Superior temporal gyrus (tissue), 1 donor: Measurements from ENCODE around the gene GPC6.
"Not testable (repeated sequence)": the region's sequence is repeated elsewhere in the genome, so short reads cannot be mapped to it uniquely, and the experiment has no call there.

Experiments
- DNase-seq: peaks from one replicate; pipeline ENCODE4 v3.0.0-alpha.2; 2016; ENCODE audit errors: extremely low spot score

The GPC6 gene

DNA sequence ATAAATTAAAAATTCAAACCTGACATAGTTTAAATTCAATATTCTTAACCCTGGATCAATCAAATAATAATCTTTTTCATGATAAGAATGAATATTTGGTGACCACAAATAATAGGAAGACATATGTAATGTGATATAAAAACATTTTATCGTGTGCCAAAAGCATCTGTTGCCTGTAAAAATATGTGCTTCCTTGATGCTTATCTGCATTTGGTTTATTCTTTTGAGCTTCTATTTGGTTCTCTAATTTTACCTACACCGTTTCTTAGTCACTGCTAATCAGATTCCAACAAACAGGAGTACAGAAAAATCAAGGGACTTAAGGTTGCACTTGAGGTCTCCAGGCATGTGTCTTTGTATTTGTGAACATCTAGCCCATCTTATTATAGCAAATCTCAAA lies 978.3 kb downstream of the GPC6 start:
- no peak for DNase-seq

DNA sequence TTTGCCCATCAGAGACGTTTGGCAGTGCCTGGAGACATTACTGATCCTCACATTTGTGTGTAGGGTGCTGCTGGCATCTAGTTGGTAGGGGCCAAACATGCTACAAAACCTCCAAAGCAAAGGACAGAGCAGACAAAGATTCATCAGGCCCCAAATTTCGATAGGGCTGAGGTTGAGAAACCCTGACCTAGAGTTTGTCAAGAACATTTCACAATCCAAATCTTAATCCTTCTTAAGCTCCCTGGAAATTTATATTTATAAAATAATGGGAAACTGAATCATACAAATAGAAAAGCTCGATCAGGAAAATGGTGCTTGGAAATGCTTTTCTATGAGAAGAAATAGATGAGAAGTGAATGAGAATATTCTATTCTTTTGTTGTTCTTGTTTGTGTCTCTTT lies 979.3 kb downstream of the GPC6 start:
- DNase-seq: no peak

DNA sequence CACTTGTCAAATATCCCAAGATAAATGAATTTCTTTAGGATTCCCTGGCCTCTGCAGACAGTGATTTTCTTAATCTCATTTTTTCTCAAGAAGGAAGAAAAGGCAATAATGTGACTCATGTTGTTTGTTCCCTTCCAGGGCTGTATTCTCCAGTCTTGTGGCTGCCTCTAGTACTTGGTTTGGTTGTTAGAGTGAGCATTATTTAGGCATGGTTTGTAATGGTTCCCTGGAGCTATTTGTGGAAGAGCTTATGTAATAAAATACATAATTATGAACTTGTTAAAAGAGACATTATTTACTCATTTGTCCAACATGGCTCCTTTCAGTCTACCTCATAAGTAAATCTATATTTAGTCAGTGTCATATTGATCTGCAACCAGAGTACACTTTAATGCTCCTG lies 982.5 kb downstream of the GPC6 start:
- no peak for DNase-seq

DNA sequence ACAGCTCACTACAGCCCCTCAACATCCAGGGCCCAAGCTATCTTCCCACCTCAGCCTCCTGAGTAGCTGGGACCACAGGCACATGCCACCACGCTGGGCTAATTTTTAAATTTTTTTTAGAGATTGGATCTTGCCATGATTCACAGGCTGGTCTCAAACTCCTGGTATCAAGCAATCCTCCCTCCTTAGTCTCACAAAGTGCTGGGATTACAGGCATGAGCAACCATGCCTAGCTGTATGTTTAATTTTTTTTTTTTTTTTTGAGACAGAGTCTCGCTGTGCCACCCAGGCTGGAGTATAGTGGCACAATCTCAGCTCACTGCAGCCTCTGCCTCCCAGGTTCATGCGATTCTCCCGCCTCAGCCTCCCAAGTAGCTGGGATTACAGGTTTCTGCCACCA lies 983.3 kb downstream of the GPC6 start:
- DNase-seq: not testable (repeated sequence)

DNA sequence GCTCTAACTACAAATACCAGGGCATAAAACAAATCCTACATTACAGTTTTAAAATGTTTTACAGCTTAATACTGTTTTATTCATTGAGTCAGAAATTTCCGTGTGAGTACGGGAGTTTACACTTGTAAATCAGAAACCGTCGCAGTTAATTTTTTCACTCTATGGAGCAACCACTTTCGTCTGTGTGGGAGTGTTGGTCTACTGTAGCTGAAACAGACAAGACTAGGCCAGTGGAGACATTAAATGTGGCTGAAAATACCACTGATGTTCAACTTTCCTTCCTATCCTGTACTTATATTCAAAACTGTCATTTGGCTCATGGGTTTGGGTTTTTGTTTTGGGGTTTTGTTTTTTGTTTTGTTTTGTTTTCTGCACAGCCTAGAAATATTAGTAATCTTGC lies 984.2 kb downstream of the GPC6 start:
- DNase-seq: no peak

DNA sequence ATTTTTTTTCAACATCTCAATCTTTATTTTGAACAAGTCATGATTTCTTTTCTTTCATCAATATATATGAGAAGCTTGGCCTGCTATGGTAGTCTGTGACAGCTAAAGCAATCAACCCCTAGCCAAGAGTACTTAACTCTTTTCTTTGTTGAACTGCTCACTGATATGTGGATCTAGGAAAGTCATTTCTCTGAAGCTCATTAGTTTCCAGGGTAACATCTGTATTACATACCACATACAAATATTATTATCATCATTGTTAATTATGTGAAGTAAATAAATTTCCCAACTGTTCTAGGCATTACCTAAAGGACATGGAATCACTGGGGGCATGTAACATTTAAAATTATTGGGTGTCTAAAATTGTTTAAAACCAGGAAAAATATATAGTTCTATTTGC lies 985.6 kb downstream of the GPC6 start:
- no peak for DNase-seq

DNA sequence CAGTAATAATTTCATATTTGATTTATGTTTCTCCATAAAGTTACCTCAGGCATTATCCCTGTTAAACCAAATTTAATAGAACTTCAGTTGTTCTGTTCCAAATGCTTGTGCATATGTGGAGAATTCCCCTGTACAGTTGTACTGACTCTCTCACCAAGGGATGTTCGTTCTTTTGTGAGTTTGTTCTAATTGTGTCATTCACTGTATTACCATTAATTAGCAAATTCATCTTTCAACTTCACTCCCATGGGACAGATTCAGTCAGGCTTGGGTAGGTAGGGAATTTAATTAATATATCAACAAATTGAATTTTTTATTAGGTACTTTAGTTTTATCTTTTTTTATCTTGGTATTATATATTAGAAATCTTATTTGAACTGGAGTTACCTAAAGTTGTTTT lies 987.5 kb downstream of the GPC6 start:
- no peak for DNase-seq

DNA sequence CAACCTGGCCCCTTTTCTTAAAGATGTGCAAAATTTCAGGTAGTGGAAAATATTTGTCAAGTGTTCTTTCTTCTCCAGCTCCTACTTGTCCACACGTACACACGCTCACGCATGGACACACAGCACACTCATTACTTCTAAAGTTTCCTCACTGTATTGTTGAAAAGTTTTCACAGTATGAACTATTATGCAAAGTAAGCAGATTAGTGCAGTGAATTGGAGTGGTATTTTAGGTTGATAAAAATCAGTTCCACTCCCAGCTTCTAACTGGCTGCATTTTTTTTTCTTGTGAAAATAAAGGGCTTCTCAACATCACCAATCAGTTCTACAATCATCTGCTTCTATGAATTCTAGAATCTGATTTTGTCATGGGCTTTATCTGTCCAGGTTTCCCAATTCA lies 988.4 kb downstream of the GPC6 start:
- no peak for DNase-seq

DNA sequence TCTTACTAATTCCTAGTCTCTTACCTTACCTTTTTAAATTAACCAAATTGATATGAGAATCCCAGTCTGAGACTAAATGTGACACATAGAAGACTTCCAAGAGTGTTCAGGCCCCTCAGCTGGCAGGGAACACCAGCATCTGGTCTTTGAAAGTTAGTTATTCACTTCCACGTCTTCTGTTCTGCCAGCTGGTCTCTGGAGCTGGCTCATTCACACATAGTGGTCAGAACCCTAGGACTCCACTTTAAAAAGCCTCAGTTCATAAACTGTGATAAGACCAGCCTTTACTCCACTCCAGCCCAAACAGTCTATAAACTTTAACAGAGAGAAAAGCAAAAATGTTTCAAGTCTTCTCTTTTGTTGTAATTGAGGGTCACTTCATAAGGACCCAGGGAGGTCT lies 989.9 kb downstream of the GPC6 start:
- DNase-seq: no peak

DNA sequence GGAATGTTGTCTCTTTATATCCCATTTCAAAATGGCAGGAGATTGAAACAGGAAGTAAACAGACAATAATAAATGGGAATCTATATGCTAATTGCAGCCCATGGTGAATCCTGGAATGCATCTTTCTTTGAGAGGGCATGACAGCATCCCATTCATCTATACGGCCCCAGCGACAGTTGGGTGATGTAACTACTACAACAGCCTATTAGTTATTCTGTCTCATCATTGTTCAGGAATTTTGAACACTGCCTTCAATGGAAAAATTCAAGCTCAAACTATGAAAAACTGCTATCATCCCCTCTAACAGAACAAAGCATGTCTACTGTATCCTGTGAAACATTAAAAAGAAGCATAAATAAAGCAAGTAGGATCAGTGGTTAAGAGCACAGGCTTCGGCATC lies 990.8 kb downstream of the GPC6 start:
- DNase-seq: no peak

DNA sequence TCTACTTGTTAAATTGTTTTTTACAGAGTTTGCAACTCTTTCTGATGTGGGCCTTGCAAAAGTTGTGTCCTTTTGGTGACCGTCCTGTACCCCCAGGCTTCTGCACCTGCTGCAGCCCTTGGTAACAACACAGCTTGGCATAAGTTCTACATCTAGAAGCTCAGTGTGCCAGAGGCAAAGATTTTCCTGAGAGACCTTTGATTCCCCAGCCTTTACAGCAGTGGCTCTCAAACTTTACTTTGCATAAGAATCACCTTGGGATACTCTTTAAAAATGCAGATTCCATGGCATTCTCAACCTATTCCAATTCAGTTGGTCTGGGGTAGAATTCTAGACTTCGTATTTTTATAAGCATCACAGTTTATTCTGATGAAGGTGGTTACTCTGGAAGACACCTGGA lies 991.9 kb downstream of the GPC6 start:
- DNase-seq: no peak

DNA sequence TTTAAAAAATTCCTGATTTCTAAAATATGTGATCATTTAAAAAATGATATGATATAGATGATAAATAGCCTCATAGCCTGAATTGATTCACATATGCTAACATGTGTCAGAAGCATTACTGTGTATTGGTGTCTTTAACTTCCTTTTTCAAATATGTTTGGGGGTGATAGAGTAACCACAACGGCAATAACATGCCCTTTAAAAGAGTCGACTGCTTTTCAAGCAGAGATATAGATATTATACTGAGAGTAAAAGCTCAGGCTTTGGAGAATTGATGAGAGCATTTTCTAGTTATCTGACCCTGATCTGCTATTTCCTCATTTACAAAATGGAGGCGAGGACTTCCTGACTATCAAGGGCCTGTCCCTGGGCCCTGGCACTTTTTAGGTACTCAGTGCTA lies 992.3 kb downstream of the GPC6 start:
- DNase-seq: no peak

DNA sequence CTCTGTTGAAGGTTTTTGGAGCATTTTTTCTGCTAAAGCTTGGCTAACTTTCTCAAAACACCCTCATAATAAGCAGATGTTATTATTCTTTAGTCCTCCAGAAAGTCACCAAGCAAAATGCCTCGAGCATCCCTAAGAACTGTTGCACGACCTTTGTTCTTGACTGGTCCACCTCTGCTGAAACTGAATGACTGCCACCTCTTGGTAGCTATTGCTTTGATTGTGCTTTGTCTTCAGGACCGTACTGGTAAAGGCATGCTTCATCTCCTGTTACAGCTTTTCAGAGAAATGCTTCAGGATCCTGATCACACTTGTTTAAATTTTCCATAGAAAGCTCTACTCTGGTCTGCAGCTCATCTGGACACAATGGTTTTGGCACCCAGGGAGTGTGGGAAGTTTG lies 998.1 kb downstream of the GPC6 start:
- DNase-seq: no peak

DNA sequence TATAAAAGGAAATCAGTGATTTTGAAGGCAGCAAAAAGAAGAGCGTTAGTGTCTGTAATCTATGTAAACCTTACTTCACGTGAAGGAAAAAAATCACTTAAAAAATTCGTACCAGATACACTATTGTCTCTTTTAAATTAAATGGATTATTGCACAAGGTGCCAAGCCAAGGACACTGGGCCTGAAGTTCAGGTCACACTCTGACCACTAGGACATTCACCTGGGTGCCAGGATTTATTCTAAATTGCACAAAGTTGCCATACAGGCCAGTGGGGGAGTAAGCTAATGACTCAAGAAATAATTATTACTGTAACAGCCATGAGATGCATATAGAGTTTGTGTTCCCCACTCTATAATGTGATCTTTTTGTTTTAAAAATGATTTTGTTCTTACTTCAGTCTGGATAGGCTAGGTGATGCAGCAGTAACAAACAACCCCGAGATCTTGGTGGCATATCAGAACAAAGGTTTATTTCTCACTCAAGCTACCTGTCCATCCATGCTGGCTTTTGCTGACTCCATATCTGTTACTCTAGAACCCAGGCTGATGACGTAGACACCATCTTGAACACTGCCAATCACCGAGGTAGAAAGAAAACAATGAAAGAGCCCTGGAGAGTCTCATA lies 1000.8 kb downstream of the GPC6 start:
- DNase-seq: no peak

DNA sequence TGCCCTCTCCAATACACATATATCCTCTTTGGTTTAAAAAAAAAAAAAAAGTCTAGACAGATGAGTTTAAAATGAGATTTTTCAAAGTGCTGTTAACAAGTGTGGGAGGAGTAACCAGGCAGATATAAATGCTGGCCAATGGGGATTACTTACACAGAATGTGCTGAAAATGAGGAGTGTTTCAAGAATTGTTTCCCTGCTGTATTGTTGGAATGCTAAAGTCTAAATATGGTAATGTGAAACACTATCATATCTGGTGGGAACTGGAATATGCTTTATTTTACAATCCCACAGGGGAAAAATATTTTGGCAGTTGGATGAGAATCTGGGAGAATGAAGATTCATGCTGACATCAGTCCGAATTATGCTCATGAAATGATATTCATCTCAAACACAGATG lies 1002.2 kb downstream of the GPC6 start:
- DNase-seq: no peak

DNA sequence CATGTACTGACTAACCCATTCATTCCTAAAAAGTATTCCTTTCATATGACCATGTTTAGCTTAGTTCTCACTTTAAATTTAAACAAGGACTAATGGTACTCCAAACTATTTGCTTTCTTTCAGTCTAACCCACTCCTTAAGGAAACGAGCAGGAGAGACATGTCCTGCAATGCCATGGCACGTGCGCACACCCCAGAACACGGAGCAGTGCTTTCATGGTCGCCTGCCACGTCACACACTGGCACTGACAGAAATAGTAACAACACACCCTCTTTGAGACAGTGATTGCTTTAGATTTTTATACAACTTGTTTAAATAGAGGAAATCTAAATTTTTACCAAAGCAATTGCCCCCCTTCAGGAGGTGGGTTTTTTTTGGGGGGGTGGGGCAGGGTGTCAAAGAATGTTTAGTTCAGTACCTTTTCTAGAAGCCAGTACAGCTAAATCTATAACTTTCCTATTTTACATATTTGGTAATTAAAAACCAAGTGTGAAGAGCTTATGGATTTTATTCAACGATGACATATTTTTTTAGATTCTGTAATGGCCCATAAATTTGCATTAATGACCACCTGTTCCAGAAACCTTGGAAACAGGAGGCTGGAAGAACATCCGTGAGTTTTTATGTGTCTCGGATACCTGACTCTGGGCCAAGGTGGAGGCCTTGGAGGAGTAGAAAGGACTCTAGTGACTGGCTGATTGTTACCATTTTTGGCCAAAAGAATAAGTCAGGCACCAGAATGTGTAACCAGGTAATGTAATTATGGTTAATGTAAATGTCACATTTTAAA lies 1005.7 kb downstream of the GPC6 start:
- no peak for DNase-seq

DNA sequence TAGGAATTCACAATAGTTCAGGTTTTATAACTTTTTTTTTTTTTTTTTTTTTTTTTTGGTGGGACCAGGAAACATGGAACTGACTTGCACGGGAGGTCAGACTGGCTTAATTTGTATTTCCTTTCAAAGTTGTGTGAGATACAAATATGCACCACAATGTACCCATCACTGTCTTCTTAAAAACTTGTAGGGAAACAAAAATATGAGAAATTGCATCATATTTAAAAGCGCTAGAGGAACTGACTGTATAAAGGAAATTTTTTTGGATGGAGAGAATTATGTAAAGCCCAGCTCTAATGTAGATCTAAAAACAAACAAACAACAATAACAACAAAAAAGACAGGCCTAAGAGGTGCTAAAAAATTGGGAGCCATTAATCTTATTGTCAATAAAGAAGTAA lies 1006.3 kb downstream of the GPC6 start:
- DNase-seq: no peak

DNA sequence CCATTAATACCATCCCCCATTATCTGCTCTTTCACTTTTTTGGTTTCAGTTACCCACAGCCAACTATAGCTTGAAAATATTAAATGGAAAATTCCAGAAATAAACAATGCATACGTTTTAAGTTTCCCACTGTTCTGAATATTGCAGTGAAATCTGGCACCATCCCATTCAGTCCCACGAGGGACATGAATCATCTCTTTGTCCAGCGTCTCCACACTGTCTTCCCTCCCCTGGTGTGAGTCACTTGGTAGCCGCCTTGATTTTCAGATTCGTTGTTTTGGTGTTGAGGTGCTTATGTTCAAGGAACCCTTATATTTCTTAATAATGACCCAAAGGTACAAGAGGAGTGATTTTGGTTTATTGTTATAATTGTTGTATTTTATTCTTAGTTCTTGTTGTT lies 1006.8 kb downstream of the GPC6 start:
- peak; percentile 73 for DNase-seq

DNA sequence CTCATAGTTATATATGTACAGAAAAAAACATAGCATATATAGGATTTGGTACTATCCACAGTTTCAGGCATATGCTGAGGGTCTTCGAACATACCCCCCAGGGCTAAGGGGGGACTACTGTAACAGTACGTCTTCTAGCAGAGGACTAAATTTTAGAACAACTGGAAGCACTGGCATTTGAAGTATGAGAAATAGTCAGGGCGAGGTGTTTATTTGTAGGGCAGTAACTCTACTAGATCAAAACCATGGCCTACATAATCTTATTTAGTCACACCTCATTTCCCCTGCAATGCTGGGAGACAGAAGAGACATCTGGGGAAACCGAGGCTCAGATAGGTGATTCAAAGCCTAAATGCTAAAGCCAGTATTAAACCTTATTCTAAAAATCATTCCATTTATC lies 1007.2 kb downstream of the GPC6 start:
- DNase-seq: no peak

DNA sequence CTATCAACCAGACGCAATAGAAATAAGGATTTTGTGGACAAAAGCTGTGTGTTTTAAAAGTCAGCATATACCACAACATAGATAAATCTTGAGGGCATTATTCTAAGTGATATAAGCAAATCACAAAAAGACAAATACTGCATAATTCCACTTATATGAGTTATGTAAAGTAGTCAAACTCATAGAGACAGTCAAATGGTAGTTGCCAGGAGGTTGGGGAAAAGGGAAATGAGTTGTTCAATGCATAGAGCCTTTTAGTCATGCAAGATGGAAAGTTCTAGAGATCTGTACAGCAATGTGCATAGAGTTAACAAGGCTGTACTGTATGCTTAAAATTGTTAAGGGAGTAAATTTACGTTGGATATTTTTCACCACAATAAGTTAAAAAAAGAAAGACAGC lies 1008.1 kb downstream of the GPC6 start:
- no peak for DNase-seq

DNA sequence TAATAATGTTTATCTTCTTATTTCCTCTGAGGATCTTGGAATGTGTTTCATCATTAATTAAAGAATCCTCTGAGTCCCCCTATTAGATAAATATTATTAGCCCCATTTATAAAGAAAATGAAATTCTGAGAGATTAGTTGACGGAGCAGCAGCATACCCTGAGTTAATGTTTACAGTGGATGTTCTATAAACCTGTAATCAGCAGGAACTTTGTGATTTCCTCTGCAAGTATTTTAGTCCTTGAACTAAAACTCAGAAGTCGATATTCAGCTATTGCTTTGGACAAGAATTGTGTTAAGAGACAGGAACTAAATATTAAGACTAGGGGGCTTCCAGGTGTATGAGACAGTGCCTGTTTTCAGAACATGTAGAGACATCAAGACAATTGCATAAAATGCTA lies 1009.5 kb downstream of the GPC6 start:
- no peak for DNase-seq

DNA sequence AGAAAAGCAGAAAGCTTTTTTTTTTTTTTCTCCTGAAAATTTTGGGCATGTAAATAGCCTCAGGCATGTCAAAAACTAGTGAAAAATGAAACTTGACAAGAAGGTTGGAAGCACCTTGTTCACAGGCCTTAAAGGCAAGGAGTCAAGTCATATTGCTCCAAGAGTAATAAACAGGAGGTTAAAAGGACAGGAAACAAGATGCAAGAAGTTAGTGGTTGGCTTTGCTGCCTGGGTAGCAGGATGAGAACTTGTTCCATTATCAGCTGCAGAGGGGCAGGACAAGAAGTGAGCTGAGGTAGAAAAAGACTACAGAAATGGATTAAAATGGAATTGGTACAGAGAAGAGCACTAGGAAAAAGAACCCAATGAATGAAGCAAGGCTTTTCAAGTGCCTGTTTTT lies 1010.3 kb downstream of the GPC6 start:
- no peak for DNase-seq

DNA sequence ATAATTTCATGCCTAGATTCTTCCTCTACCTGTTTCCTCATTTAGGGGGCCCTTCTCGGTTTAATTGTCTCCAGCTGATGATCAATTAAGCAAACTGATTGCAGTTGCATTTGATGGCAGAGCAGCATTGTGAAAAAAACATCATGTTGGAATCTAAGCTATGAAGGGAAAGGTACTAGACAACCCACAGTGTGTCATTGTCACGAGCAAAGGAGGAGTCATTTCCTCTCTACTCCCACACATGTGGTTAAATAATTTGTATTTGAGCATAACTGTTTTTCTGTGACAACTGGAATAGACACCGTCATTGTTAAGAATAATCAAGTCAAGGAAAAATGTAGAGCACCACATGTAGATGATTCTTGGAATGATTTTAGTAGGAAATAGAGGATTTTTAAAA lies 1012.5 kb downstream of the GPC6 start:
- DNase-seq: no peak

DNA sequence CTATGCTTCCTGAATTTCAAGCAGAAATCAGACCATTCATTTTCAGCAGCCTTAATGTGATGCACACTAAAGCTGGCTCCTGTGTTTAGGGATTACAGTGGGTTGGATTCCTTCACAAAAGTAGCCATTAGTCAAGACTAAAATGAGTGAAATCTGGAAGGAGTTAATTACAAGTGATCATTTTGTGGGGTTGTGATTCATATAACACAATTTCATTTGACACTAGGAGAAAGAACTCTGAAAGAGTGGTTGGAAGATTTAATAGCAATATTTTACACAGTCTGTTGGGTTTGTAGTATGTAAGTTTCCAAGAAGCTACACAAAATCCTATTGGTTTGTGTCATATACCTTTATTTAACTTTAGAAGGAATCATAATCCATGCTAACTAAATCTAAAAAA lies 1015.9 kb downstream of the GPC6 start:
- no peak for DNase-seq
